GM23248 (cell line): Measurements from ENCODE around the gene STK40. TPM values are rescaled to one million over a fixed set of nuclear protein-coding genes. Genes with fewer than 3 reads are reported as not detected.

Experiments used
- DNase-seq: peaks from one replicate; pipeline ENCODE4 v3.0.0-alpha.2; 2015
- H2AFZ ChIP-seq: fragments of 200-600 bp; sonication (generic); 2 replicates; pipeline ENCODE4 v1.6.1; 2016; ENCODE audit warnings: antibody characterized with exemption
- H3F3A ChIP-seq: fragments of 200-600 bp; sonication (generic); 2 replicates; pipeline ENCODE4 v1.6.1; 2016; ENCODE audit warnings: mild to moderate bottlenecking, antibody characterized with exemption, mixed run types; ENCODE audit not compliant: insufficient read depth
- H3K27ac ChIP-seq: fragments of 200-600 bp; sonication (generic); 2 replicates; pipeline ENCODE4 v1.5.1; 2016; ENCODE audit warnings: mild to moderate bottlenecking
- H3K27me3 ChIP-seq: fragments of 200-600 bp; sonication (generic); replicated peaks from 2 replicates; pipeline ENCODE4 v1.6.1; 2016; ENCODE audit warnings: mild to moderate bottlenecking; ENCODE audit not compliant: insufficient read depth
- H3K36me3 ChIP-seq: fragments of 200-600 bp; sonication (generic); 2 replicates; pipeline ENCODE4 v1.6.1; 2016; ENCODE audit warnings: low read depth, mild to moderate bottlenecking
- H3K4me1 ChIP-seq: fragments of 200-600 bp; sonication (generic); 2 replicates; pipeline ENCODE4 v1.6.1; 2016; ENCODE audit warnings: mild to moderate bottlenecking; ENCODE audit not compliant: insufficient read depth
- H3K4me2 ChIP-seq: fragments of 200-600 bp; sonication (generic); one replicate; pipeline ENCODE4 v1.6.1; 2016; ENCODE audit warnings: mild to moderate bottlenecking; ENCODE audit not compliant: unreplicated experiment
- H3K4me3 ChIP-seq: fragments of 200-600 bp; sonication (generic); 2 replicates; pipeline ENCODE4 v1.5.1; 2016; ENCODE audit warnings: mild to moderate bottlenecking
- H3K79me2 ChIP-seq: fragments of 200-600 bp; sonication (generic); 2 replicates; pipeline ENCODE4 v1.6.1; 2016; ENCODE audit warnings: mild to moderate bottlenecking; ENCODE audit not compliant: insufficient read depth
- H3K9ac ChIP-seq: fragments of 200-600 bp; sonication (generic); 2 replicates; pipeline ENCODE4 v1.6.1; 2016; ENCODE audit warnings: mild to moderate bottlenecking
- H3K9me2 ChIP-seq: fragments of 200-600 bp; sonication (generic); 2 replicates; pipeline ENCODE4 v1.6.1; 2016; ENCODE audit warnings: mixed run types, mild to moderate bottlenecking, moderate library complexity; ENCODE audit not compliant: insufficient read depth
- H3K9me3 ChIP-seq: fragments of 200-600 bp; sonication (generic); one replicate; pipeline ENCODE4 v1.6.1; 2017; ENCODE audit warnings: low read depth
- H4K20me1 ChIP-seq: fragments of 200-600 bp; sonication (generic); 2 replicates; pipeline ENCODE4 v1.6.0; 2016; ENCODE audit not compliant: insufficient read depth
- EZH2 ChIP-seq: fragments of 200-600 bp; sonication (generic); IDR thresholded peaks from 2 replicates; pipeline ENCODE4 v1.6.1; 2018; ENCODE audit warnings: antibody characterized with exemption, mild to moderate bottlenecking; ENCODE audit not compliant: insufficient read depth, poor library complexity, severe bottlenecking
- EZH2phosphoT487 ChIP-seq: fragments of 200-600 bp; sonication (generic); IDR thresholded peaks from 2 replicates; pipeline ENCODE4 v1.6.1; 2018; ENCODE audit warnings: antibody characterized with exemption, moderate library complexity, mild to moderate bottlenecking, low read depth; ENCODE audit not compliant: insufficient read depth
- WGBS, 2 experiments: methylation state at CpG; one replicate each; pipeline ENCODE4 v1.1.6; 2015 to 2017; ENCODE audit warnings: low lambda C conversion rate in 2 of 2, low coverage in 1 of 2; ENCODE audit errors: missing lambda C conversion rate in 2 of 2; 5-methylcytosine and 5-hydroxymethylcytosine counted together
- in situ Hi-C: fragments of 300-500 bp; cut with MboI; formaldehyde crosslinking; loops from 2 replicates; pipeline ENCODE4 v1.15.0; 2020
- polyA plus RNA-seq: library from polyadenylated mRNA; unstranded; fragments of >200 nt; fragmentation: Nextera tagmentation; extraction: Ambion mirVana; gene quantifications from 2 replicates; pipeline ENCODE4 v1.2.1, GENCODE V29; 2016
- total RNA-seq: library from RNA; depleted of rRNA; stranded (reverse); fragments of >200 nt; shearing (Covaris generic); gene quantifications from 2 replicates; pipeline ENCODE4 v1.2.3, GENCODE V29; 2014

STK40 gene
- total and polyA plus RNA-seq, 2 experiments from 2014 or later: 11.1 to 16.2 TPM

GRCh38 chr1:36350659-36351226 lies 35.0 kb downstream of the STK40 start:
- no peaks in the 10 kb centered on the region for H3K9me3 ChIP-seq
- in situ Hi-C loops: no loop called here

GRCh38 chr1:36349839-36350238 lies 35.9 kb downstream of the STK40 start:
- Histone ChIP-seq H3K9ac (peak overlapping the region; percentile 82), H3K79me2 (peaks cover 7% of the 10 kb centered on the region; the same call in 1 of the 2 replicates), H3K27me3 (no peaks in the 10 kb centered on the region), H3K4me2 (peak overlapping the region; percentile 90), H3K9me3 (no peaks in the 10 kb centered on the region), H3K27ac (peak overlapping the region; percentile 98), H3K4me1 (peaks cover 48% of the 10 kb centered on the region), H3K9me2 (no peaks in the 10 kb centered on the region), H3K36me3 (peaks cover 18% of the 10 kb centered on the region; the same call in 1 of the 2 replicates), H3K4me3 (no peak overlapping the region), H4K20me1 (no peaks in the 10 kb centered on the region), H3F3A (peaks cover 47% of the 10 kb centered on the region), H2AFZ (no peak overlapping the region)
- no peak for TF ChIP-seq EZH2phosphoT487
- no peak for TF ChIP-seq EZH2
- peak; percentile 51 for DNase-seq
- in situ Hi-C loops: no loop called here
- 24 to 31% methylated on average over 16 of the region's 16 CpGs for WGBS, 2 experiments

More at GRCh38 chr1:36350659-36351226, 35.0 kb downstream of the STK40 start:
- peak; percentile 94 for DNase-seq
- TF ChIP-seq EZH2phosphoT487 (no peak), EZH2 (no peak)
- H3K79me2 ChIP-seq: peaks cover 7% of the 10 kb centered on the region; the same call in 1 of the 2 replicates
- peaks cover 18% of the 10 kb centered on the region; the same call in 1 of the 2 replicates for H3K36me3 ChIP-seq
- no peaks in the 10 kb centered on the region for H3K9me2 ChIP-seq
- peak overlapping the region; percentile 90 for H3K4me2 ChIP-seq
- H3K4me3 ChIP-seq: peak overlapping the region; percentile 57
- WGBS, 2 experiments: 5 to 9% methylated on average over 13 of the region's 13 CpGs
- H3K4me1 ChIP-seq: peaks cover 48% of the 10 kb centered on the region
- no peak overlapping the region for H2AFZ ChIP-seq
- H3K9ac ChIP-seq: peak overlapping the region; percentile 82
- H3F3A ChIP-seq: peaks cover 47% of the 10 kb centered on the region
- peak overlapping the region; percentile 98 for H3K27ac ChIP-seq
- no peaks in the 10 kb centered on the region for H4K20me1 ChIP-seq
- H3K27me3 ChIP-seq: no peaks in the 10 kb centered on the region

DNA sequence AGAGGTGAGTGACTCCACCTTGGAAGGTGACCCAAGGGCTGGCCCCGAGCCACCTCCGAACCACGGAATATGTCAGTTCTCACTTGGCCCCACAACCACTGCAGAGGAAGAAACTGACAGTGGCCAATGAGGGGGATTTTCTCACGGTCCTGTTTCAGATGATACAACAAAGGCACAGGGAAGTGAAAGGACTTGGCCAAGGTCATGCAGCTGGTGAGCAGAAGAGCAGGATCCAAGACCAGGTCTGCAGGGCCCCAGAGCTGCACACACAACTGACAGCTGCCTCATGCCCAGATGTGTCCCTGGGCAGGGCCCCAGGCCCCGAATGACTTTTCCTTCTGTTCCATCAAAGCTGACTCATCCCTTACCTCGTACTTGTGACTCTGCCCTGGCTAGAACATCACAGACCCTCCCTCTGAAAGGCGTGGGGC lies 36.5 kb downstream of the STK40 start:
- H3K4me3 ChIP-seq: no peak overlapping the region
- peaks cover 14% of the 10 kb centered on the region; the same call in 1 of the 2 replicates for H3K36me3 ChIP-seq
- H3K9ac ChIP-seq: peak overlapping the region; percentile 82; the same call in 1 of the 2 replicates
- peaks cover 48% of the 10 kb centered on the region for H3K4me1 ChIP-seq
- in situ Hi-C loops: no loop called here
- H4K20me1 ChIP-seq: no peaks in the 10 kb centered on the region
- peaks cover 47% of the 10 kb centered on the region for H3F3A ChIP-seq
- H2AFZ ChIP-seq: no peak overlapping the region
- peak overlapping the region; percentile 98 for H3K27ac ChIP-seq
- WGBS, 2 experiments: 43 to 49% methylated on average over 7 of the region's 7 CpGs
- H3K9me3 ChIP-seq: no peaks in the 10 kb centered on the region
- no peaks in the 10 kb centered on the region for H3K27me3 ChIP-seq
- peaks cover 7% of the 10 kb centered on the region; the same call in 1 of the 2 replicates for H3K79me2 ChIP-seq
- TF ChIP-seq EZH2phosphoT487 (no peak), EZH2 (no peak)
- H3K4me2 ChIP-seq: no peak overlapping the region
- H3K9me2 ChIP-seq: no peaks in the 10 kb centered on the region
- DNase-seq: peak; percentile 81

DNA sequence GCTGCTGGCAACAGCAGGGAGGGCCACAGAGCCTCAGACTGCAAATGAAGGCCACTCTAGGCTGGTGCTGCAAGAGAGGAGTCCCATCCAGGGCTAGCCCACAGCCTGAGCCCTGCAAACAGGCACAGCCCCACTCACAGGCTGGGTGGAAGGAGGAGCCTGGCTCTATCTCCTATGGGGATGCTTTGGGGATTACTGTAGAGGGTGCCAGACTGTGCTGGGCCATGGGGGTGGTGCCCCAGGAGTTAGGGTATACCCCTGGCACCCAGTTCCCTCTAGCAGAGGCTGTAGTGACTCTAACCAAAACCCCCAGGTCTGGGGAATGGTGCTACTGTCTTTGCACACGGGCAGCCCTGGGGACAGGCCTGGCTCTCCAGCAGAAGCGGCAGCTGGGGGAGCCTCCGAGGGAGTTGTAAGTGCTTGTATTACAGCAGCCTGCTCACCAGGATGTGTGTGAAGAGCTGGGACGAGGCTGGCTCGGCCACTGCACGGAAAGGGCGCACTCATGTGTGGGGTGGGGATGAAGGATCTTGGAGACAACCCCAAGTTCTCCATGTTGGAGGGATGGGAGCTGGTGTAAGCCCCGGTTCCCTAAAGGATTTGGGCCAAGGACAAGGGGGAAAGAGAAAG lies 38.9 kb downstream of the STK40 start:
- Histone ChIP-seq H3K4me1 (peaks cover 40% of the 10 kb centered on the region), H3F3A (peaks cover 34% of the 10 kb centered on the region), H4K20me1 (no peaks in the 10 kb centered on the region), H3K9me2 (no peaks in the 10 kb centered on the region), H3K9me3 (no peaks in the 10 kb centered on the region), H3K79me2 (peaks cover 7% of the 10 kb centered on the region; the same call in 1 of the 2 replicates), H3K4me2 (no peak overlapping the region), H3K4me3 (no peak overlapping the region), H3K27ac (no peak overlapping the region), H3K36me3 (peaks cover 11% of the 10 kb centered on the region; the same call in 1 of the 2 replicates), H3K27me3 (no peaks in the 10 kb centered on the region), H3K9ac (no peak overlapping the region), H2AFZ (no peak overlapping the region)
- WGBS, 2 experiments: 97% methylated on average over 7 to 8 of the region's 8 CpGs
- TF ChIP-seq EZH2: no peak
- no peak for TF ChIP-seq EZH2phosphoT487
- in situ Hi-C loops: no loop called here
- no peak for DNase-seq
